Liver (tissue), 9 donors: ENCODE data around the gene RNF220. TPM values are rescaled to one million over a fixed set of nuclear protein-coding genes. Genes with fewer than 3 reads are reported as not detected.

ENCODE experiments used
- DNase-seq: peaks from one replicate; pipeline ENCODE4 v3.0.0-alpha.2; 2017; ENCODE audit warnings: low spot score
- H3K27ac ChIP-seq, 2 donors: one replicate each; pipeline ENCODE4 v1.7.0; 2013; ENCODE audit warnings: inconsistent platforms in 2 of 2, low read length in 2 of 2, control low read depth in 1 of 2, low read depth in 1 of 2, mild to moderate bottlenecking in 1 of 2
- H3K27me3 ChIP-seq, 4 donors: one replicate each; pipeline versions ENCODE4 v1.6.1 to v1.7.0; 2013; ENCODE audit warnings: low read length in 3 of 4, inconsistent platforms in 1 of 4, mild to moderate bottlenecking in 1 of 4, moderate library complexity in 1 of 4; ENCODE audit not compliant: control insufficient read depth in 4 of 4, insufficient read depth in 4 of 4
- H3K36me3 ChIP-seq, 4 donors: one replicate each; pipeline versions ENCODE4 v1.6.1 to v1.7.0; 2013; ENCODE audit warnings: low read length in 3 of 4, mild to moderate bottlenecking in 3 of 4, low read depth in 1 of 4, moderate library complexity in 1 of 4; ENCODE audit not compliant: control insufficient read depth in 4 of 4, insufficient read depth in 3 of 4
- H3K4me1 ChIP-seq, 4 donors: one replicate each; pipeline versions ENCODE4 v1.6.1 to v1.7.0; 2013; ENCODE audit warnings: low read length in 3 of 4, mild to moderate bottlenecking in 3 of 4, moderate library complexity in 1 of 4; ENCODE audit not compliant: control insufficient read depth in 4 of 4, insufficient read depth in 4 of 4
- H3K4me3 ChIP-seq, 3 donors: one replicate each; pipeline versions ENCODE4 v1.6.1 to v1.7.0; 2013; ENCODE audit warnings: low read length in 3 of 3, control low read depth in 1 of 3, low read depth in 1 of 3, mild to moderate bottlenecking in 1 of 3
- H3K9ac ChIP-seq, 2 donors: one replicate each; pipeline ENCODE4 v1.7.0; 2013; ENCODE audit warnings: low read length in 2 of 2, mild to moderate bottlenecking in 2 of 2, moderate library complexity in 2 of 2, control low read depth in 1 of 2, low read depth in 1 of 2
- H3K9me3 ChIP-seq, 4 donors: one replicate each; pipeline versions ENCODE4 v1.6.1 to v1.7.0; 2013; ENCODE audit warnings: low read length in 3 of 4; ENCODE audit not compliant: control insufficient read depth in 4 of 4
- ATF3 ChIP-seq: IDR thresholded peaks from 2 replicates; pipeline ENCODE4 v1.6.1; 2016; ENCODE audit warnings: antibody characterized with exemption
- FOXA1 ChIP-seq: IDR thresholded peaks from 2 replicates; pipeline ENCODE4 v1.6.1; 2016; ENCODE audit warnings: antibody characterized with exemption
- FOXA2 ChIP-seq: IDR thresholded peaks from 2 replicates; pipeline ENCODE4 v1.6.1; 2016; ENCODE audit warnings: antibody characterized with exemption
- GABPA ChIP-seq, 2 donors: IDR thresholded peaks in 1 of 2; conservative IDR thresholded peaks in 1 of 2; 2 replicates each; pipeline ENCODE4 v1.6.1; 2016; ENCODE audit warnings: antibody characterized with exemption in 2 of 2, mild to moderate bottlenecking in 1 of 2, moderate library complexity in 1 of 2
- HNF4A ChIP-seq, 2 donors: conservative IDR thresholded peaks; 2 replicates each; pipeline ENCODE4 v1.6.1; 2016; ENCODE audit warnings: antibody characterized with exemption in 2 of 2, mild to moderate bottlenecking in 2 of 2
- HNF4G ChIP-seq: IDR thresholded peaks from 2 replicates; pipeline ENCODE4 v1.6.1; 2016; ENCODE audit warnings: antibody characterized with exemption
- JUND ChIP-seq, 2 donors: IDR thresholded peaks; 2 replicates each; pipeline ENCODE4 v1.6.1; 2016; ENCODE audit warnings: antibody characterized with exemption in 2 of 2
- MAX ChIP-seq: IDR thresholded peaks from 2 replicates; pipeline ENCODE4 v1.6.1; 2016; ENCODE audit warnings: antibody characterized with exemption
- NR2F2 ChIP-seq: IDR thresholded peaks from 2 replicates; pipeline ENCODE4 v1.6.1; 2016; ENCODE audit warnings: antibody characterized with exemption
- RAD21 ChIP-seq, 2 donors: IDR thresholded peaks; 2 replicates each; pipeline ENCODE4 v1.6.1; 2016; ENCODE audit warnings: antibody characterized with exemption in 2 of 2, mild to moderate bottlenecking in 2 of 2
- REST ChIP-seq: IDR thresholded peaks from 2 replicates; pipeline ENCODE4 v1.6.1; 2016; ENCODE audit warnings: antibody characterized with exemption, mild to moderate bottlenecking
- RXRA ChIP-seq, 2 donors: IDR thresholded peaks; 2 replicates each; pipeline ENCODE4 v1.6.1; 2017 to 2018; ENCODE audit warnings: antibody characterized with exemption in 2 of 2, mild to moderate bottlenecking in 1 of 2
- TAF1 ChIP-seq: conservative IDR thresholded peaks from 2 replicates; pipeline ENCODE4 v1.6.1; 2016; ENCODE audit warnings: antibody characterized with exemption, mild to moderate bottlenecking
- YY1 ChIP-seq: IDR thresholded peaks from 2 replicates; pipeline ENCODE4 v1.6.1; 2016; ENCODE audit warnings: antibody characterized with exemption, mild to moderate bottlenecking
- ZBTB33 ChIP-seq: IDR thresholded peaks from 2 replicates; pipeline ENCODE4 v1.6.1; 2016; ENCODE audit warnings: antibody characterized with exemption
- WGBS: extraction: QIAGEN DNeasy Blood & Tissue Kit; methylation state at CpG from one replicate; pipeline ENCODE4 v1.1.7; 2013; 5-methylcytosine and 5-hydroxymethylcytosine counted together
- polyA plus RNA-seq, 2 donors: library from polyadenylated mRNA; stranded (reverse) in 1 of 2; unstranded in 1 of 2; fragments of 200-250 nt in 1 of 2; fragments of >200 nt in 1 of 2; fragmentation: Nextera tagmentation in 1 of 2; extraction: Ambion mirVana in 1 of 2; gene quantifications; one replicate each; pipeline versions ENCODE4 v1.2.1 to v1.2.3, GENCODE V29; 2013 to 2015
- total RNA-seq, 2 donors: library from RNA; depleted of rRNA; stranded (reverse); fragments of >200 nt; gene quantifications; one replicate each; pipeline ENCODE4 v1.2.3, GENCODE V29; 2014
- donor health status: healthy.
- donor health status: healthy.
- donor health status: healthy.
- donor health status: healthy.
- donor health status: healthy.

RNF220 gene
- total and polyA plus RNA-seq, 4 donors, result 18.2 to 35.8 (median 26.1) TPM

- Histone ChIP-seq H3K9me3 (no peaks in the 10 kb centered on the region), H3K4me3 (no peak overlapping the region), H3K27ac (no peak overlapping the region), H3K36me3 (no peaks in the 10 kb centered on the region), H3K9ac (no peak overlapping the region), H3K27me3 (peaks cover 0 to 8% (median 0%) of the 10 kb centered on the region in 4 donors), H3K4me1 (no peaks in the 10 kb centered on the region)
- 51% methylated on average over 14 of the region's 14 CpGs for WGBS
- DNase-seq, result no peak
- no peak for TF ChIP-seq REST
- TF ChIP-seq RAD21 (IDR thresholded peaks at IDR 0.05), result no peak
- TF ChIP-seq JUND (IDR thresholded peaks at IDR 0.05), result no peak
- TF ChIP-seq FOXA2, result no peak
- TF ChIP-seq HNF4G, result no peak
- no peak for TF ChIP-seq NR2F2
- TF ChIP-seq YY1, result no peak
- TF ChIP-seq FOXA1, result no peak
- no peak for TF ChIP-seq MAX
- TF ChIP-seq RXRA (IDR thresholded peaks at IDR 0.05), result no peak
- TF ChIP-seq HNF4A (conservative IDR thresholded peaks at IDR 0.05), result no peak
Measured at GRCh38 chr1:44542420-44543063, 137.5 kb downstream of the RNF220 start.

- TF ChIP-seq ZBTB33 (no peak), NR2F2 (no peak), MAX (no peak), GABPA (IDR thresholded peaks at IDR 0.05 in 1 of 2, conservative IDR thresholded peaks at IDR 0.05 in 1 of 2) (no peak), REST (no peak), JUND (IDR thresholded peaks at IDR 0.05) (no peak), HNF4G (no peak), RAD21 (IDR thresholded peaks at IDR 0.05) (no peak), TAF1 (no peak), ATF3 (no peak), YY1 (no peak)
- Histone ChIP-seq H3K9ac (no peak overlapping the region), H3K9me3 (no peaks in the 10 kb centered on the region), H3K27ac (no peak overlapping the region), H3K27me3 (peaks cover 0 to 6% (median 0%) of the 10 kb centered on the region in 4 donors), H3K4me1 (no peaks in the 10 kb centered on the region), H3K4me3 (no peak overlapping the region), H3K36me3 (no peaks in the 10 kb centered on the region)
- DNase-seq, result no peak
- 20% methylated on average over 15 of the region's 15 CpGs for WGBS
Measured at GRCh38 chr1:44543064-44543744, 138.1 kb downstream of the RNF220 start.
